RCC 7860 (cell line): ENCODE results near the gene CC2D2A.

Experiments
- DNase-seq: peaks from one replicate; pipeline ENCODE4 v3.0.0-alpha.2; 2015; ENCODE audit warnings: low spot score
- FAIRE-seq: peaks from 2 replicates; lab custom pipeline; 2012; peaks lifted over from hg19 to GRCh38; lab: Jason Lieb, UNC

The CC2D2A gene

DNA sequence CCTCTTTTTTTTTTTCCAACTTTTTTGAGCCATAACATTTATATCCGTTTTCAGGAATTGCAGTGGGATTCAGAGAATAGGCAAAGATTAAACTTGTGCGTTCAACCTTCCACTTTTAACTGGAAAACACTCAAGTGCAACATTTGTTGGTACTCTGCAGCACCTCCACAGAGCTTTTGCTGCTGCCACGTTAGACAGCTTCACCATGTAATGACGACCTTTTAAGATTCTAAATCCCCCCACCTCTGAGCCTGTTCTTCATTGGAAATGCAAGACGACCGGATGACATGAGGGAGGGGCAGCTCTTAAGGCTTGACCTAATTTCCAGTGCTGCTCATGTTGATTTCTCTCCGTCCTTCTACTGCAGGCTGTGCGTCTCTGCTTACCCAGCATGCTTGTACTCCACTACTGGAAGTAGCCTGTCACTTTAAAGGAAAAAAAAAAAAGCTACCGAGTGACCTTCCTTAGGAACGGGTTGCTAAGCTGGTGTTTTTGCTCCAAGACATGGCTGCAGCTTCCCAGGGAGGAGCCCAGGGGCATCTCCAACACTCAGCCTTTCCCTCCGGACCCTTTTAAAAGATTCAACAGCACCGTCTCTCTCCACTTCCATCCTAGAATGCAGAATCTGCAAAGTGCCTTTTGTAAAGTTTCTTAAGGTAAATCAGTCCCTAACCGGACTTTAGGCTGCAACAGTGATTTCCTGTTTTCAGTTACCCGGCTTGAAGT lies at the start of gene CC2D2A:
TSS of gene CC2D2A (plus strand) at position 481 of the 726 bp plus-strand sequence. CDS start 6,051 bp downstream, outside the sequence.
- FAIRE-seq (no peak), DNase-seq (no peak)

DNA sequence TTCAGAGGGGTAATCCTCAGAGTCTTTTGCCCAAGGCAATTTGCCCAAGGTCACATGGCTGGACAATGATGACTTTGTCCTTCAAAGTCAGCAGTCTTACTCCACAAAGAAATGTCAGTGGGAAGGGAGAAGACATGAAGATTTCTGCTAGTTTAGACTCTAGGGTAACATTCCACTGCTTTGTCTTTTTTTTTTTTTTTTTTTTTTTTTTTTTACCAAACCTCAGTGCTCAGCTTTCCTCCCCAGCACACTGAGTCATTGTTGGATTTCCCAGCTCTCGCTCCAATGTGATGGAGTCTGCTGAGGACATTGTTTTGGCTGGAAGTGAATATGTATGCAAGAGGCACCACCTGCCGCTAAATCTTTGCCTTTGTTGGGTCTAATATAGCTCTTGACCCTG lies 49.0 kb upstream of the CC2D2A start:
- FAIRE-seq, result no peak

DNA sequence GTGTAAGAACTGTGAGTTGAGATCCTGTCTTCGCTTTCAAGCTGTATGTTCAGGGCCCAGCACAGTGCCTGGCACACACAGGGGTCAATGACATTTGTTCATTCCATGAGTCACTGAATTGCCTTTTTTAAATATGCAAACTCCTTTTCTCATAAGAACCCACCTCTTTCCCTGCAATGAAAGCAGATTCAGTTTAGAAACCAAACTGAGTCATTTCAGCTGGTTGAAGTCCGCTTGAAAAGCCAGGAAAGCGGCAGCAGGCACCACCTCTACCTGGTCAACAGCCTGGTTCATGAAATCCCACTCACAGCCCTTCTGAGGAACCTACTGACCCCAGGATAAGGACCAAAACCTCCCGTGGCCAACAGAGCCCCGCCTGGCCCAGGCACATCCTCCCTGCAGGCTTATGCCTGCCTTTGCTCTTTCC lies 46.4 kb upstream of the CC2D2A start:
- DNase-seq (no peak), FAIRE-seq (no peak)

More for the DNA sequence above, 49.0 kb upstream of the CC2D2A start:
- no peak for DNase-seq

DNA sequence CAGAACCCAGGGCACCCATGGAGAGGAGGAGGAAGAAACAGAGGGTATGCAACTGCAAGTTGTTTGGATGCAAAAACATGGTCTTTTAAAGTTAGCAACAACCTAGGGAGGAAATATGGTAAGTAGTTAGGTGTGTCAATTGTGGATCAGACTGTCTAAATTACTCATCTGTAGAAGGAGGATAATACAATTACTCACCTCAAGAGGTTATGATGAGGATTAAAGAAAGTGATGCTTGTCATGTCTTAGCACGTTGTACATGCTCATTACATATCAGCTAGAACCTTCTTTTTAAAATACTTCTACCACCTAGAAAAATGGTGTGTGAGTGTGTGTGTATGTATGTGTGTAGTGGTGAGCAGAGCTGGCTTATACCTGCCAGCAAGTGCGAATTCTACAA lies 44.2 kb upstream of the CC2D2A start:
- FAIRE-seq (no peak), DNase-seq (no peak)

DNA sequence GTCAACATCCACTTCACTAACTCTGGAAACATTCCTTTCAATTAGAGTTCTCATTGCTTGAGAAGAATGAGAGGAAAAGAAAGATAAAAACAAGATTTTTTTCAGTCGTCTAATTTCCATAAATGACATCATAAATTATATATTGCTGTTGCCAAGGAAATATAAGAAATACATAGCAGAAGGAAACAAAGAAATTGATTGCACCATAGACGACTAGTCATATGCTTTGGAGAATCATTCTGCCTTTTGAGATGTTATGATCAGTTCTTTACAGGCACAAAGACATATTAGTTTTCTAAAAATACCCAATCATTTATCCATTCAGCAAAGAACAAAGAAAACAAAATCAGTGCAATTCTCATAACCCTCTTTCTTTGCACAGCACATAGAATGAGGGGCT lies 42.5 kb upstream of the CC2D2A start:
- DNase-seq, result no peak
- FAIRE-seq, result no peak

DNA sequence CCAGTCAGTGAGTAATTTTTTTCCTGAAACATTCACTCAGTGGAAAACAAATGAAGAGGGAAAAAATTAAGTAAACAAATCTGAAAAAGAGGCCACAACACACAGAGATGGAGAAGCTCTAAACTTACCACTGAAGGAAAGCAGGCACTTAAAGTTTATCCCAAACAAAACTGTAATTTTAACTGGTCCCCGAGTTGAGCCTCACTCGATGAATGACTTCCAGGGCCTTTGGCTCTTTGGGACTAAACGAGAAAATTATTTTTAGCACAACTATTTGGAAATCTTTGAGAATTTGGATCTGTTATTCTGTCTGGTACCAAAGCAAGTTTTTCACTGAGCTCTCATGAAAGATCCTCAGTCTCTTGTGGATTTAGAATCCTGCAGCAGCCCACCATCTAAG lies 42.0 kb upstream of the CC2D2A start, which contains the start of gene C1QTNF7:
TSS of gene C1QTNF7 (plus strand) at position 333 of the 400 bp plus-strand sequence. CDS start 7,711 bp downstream, outside the sequence.
- FAIRE-seq (no peak), DNase-seq (no peak)

DNA sequence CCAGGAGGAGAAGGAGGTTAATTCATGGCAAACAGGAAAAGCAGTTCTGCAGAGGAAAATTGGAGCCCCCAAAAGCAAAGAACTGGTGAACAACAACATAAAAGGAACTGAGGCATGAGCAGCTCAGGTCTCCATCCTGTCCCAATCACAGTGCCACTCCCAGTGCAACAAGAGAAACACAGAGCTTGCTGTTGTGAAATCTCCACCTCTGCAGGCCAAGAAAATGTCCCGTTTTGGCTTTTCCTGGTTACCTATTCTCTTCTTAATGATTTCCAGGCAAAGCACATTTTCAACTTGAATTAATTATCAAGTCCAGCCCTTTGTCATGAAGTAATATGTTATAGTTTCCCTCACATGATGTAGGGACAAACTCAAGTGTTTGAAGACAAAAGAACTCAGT lies 41.1 kb upstream of the CC2D2A start:
- DNase-seq (no peak), FAIRE-seq (no peak)

DNA sequence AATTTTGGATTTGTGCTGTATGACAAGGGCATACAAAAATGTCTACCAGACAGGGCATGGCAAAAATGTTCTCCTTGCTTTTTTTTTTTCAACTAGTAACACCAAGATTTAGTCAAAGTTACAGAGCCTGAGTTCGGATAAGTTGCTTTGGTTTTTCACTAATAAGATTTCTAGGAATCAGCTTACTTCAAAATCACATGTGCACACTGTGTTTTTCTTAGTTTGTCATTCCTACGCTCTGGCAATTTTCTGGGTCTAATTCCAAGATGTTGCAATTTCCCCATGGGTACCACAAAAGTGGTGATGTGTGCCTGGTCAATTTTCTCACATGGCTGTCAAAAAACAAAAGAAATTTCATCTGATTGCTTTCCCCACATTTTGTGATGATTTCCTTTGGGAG lies 35.6 kb upstream of the CC2D2A start:
- DNase-seq, result no peak
- no peak for FAIRE-seq

DNA sequence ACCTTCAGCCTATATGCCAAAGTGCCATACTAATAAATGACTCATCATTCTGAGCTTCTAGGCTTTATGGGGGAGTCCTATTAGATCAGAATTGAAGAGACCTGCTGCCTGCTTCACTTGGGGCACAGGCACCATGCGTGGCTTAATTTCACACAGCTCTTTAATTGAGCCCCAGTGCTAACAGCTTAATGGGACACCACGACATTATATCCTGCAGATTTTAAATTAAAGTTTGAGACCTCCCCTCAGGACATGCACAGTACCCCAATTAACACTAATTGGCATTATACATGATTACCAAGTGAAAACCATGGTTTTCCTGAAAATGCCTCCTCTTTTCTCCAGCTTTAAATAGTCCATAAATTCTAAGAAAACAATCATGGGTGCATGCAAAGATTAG lies 35.0 kb upstream of the CC2D2A start:
- FAIRE-seq, result no peak
- no peak for DNase-seq

DNA sequence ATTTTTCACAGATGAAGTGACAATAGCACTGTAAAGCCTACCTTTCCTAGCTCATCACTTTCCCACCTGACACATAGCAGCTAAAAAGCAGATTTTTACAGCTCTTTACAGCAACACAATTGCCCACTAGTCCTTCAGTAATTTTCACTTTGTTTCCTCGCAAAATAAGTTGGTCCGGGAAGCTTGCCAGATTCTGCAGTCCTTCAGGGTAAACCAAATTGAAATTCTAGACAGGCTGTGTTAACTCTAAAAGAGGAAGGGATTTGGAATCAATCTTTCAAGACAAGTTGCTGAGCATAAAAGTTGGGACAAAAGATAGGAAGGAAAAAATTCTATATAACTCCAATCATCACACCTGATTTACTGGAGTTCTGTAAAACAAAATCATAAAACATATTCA lies 33.2 kb upstream of the CC2D2A start:
- DNase-seq (no peak), FAIRE-seq (no peak)

DNA sequence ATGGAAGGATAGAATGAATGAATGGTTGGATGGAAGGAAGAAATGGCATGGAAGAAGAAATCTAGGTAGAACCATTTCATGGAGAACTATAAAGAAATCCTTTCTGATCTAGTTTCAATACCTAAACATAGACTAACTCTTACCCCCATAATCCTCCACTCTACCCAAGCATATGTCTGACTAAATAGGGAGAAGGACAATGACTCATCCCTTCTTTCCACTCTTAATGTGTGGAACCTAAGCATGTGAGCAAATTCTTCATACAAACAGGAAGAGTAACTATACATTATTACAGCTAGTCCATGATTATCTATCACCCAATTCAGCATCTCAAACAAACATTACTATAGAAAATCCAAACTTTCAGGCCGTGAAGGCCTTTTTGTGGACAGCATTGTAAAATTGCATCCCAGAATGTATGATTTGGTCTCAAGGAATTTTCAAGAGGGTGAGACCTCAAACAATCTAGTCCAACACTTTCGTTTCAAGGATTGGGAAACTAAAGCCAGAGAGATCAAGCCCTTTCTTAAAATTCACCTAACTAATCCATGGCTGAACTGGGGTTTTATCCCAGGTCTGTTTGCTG lies 30.6 kb upstream of the CC2D2A start:
- DNase-seq, result no peak
- no peak for FAIRE-seq

DNA sequence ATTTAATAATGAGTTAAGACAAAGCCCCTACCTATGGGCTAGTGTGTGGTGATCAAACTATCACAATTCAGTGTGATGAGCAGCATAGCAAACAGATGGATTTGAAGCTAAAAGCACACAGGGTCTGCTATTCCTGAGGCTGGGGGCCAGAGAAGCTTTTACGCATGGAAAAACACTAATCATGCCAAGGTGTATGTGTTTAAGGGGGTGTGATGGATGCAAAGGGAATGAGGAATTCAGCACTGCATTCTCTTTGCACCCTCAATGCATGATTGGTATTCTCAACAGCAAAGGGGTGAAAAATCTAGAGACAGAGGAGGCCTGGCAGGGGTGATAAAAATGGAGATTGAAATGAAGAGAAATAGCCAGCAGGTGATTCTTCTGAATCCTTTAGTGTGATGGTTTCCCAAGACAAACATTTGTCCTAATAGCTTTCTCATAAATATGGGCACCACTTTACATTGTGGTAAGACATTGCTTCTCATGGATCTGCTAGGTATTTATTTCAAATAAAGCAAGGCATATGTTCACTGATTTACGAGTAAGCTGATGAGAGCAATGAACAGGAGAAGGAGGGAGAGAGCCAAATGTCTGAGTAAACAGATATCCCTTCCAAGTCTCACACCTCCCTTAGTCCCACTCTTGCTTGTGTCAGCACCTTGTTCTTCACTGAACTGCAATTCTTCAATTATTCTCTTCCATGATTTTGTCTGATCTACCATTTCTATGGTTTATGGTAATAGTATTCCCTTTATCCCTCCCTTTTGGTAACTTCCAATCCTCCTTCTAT lies 26.1 kb upstream of the CC2D2A start:
- no peak for DNase-seq
- no peak for FAIRE-seq

DNA sequence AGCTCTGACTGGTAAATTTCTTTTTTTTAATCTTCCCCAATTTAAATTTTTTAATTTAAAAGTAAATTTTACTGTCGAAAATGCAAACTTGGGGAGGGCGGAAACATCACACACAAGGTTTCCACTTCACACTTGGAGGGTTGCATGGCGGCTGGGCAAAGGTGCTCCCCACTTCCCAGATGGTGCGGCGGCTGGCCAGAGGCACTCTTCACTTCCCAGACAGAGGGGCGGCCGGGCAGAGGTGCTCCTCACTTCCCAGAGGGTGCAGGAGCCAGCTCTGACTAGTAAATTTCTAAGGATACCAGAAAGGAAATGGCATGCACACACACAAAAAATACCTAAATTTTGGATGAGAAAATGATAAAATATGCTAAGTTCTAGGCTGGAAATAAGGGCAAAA lies 25.4 kb upstream of the CC2D2A start:
- no peak for FAIRE-seq

DNA sequence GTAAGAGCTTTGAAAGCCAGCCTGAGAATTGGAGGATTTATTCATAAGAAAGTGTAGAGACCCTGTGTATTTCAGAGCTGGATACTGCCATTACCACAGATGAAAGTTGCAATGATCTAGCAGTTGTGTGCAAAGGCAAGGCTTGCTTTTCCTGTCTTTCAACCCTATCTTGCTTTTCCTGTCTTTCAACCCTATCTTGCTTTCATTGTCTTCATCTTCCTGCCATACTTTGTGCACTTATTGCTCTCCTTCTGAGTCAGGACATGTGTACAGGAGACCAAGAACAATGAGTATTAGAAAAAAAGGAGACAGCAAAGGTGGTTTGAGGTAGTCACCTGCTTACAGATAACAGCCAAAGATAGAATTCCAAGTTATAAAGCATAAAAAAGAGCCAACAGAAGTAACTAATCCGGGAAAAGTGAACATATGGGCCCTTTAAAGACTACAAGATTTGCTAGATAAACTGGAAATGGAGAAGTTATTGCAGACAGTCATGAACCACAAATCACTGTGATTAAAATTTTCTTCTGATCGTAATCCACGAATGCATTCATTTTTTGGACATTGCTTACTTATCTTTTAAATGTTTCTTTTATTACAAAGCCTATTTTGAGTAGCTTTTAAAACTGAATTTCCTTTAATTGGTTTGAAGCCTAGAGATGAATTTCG lies 24.7 kb upstream of the CC2D2A start:
- FAIRE-seq (no peak), DNase-seq (no peak)

More for the DNA sequence above, 25.4 kb upstream of the CC2D2A start:
- DNase-seq, result no peak

DNA sequence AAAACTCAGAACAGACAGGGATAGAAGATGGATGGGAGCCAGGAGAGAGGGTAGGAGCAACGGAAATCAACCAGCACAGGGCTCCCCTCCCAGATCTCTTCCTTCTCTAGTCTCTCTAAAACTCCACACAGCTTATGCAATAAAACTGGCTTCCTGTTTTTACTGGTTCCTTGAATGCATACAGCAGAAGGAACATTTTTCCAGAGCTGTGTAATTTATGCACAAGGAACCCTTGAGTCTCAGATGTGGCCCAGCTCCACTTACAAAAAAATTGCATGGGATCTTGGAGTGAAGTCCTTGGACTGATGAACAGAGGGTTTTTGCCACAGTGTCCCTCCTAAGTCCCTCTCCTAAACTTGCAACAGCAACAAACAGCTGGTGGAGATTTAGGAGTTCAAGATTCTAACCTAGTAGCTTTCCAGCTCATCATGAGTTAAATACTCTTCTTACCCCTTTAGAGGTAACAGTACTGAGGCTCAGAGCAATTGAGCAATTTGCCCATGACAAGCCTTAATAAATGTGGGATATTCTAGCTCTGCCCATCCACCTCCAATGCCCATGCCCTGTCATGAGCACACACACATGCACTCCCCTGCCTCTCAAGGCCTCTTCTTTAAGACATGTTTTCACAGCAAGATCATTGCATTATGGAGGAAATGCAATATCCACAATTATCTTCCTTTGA lies 18.4 kb upstream of the CC2D2A start:
- no peak for FAIRE-seq
- no peak for DNase-seq

DNA sequence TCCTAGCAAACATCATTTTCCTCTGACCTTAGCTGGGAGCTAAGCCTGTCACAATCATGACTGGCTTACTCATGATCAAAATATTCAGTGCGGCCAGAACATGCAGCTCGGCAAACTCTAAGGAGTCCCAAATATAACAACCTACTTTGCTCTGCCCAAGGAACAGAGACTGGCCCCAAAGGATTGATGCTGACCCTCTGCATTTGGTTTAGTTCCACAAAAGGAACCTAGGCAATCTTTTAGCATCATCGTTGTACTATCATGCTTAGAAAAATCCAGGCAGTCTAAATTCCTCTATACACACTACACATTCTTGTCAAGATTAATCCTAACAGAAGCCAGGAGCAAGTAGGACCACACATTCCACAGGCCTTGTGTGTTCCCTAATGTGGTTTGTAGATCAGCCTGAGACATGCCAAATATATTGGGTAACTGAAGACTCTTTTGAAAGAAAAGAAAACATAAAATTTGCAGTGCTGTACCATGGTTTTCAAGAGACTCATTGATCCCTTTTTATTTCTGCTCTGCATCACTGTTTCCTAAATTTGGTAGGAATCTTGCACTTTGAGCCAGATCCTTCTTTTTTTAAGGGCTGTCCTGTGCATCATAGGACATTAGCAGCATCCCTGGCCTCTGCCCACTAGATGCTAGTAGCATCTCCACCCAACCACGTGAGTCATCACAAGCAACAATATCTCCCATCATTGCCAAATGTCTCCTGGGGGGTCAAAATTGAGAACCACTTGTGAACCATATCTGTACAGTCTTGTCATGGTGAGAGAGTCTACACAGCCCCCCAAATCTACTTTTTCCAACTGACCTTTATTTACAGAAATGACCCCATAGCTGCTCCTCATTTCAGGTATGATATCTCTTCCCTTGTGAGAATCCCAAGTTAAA lies 17.6 kb upstream of the CC2D2A start:
- peak; percentile 92 for FAIRE-seq
- peak; percentile 88 for DNase-seq

DNA sequence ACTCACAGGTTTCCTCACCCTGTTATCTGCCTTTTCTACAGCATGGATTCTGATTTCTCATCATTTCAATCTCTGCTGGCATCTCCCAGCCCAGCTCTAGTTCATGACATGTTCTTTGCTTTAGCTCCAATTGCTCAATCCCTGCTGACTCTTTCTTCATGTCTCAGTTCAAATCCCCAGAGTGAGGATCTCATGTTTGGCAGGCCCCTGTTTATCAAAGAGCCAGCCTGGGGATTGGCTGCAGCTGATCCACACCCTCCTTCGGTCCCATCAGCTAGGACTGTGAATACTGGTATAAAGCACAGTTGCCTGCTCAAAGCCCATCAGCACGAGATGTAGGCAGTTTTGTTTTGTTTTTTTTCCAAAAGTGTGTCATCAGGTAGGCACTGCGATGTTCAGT lies 14.4 kb upstream of the CC2D2A start:
- DNase-seq (no peak), FAIRE-seq (no peak)

DNA sequence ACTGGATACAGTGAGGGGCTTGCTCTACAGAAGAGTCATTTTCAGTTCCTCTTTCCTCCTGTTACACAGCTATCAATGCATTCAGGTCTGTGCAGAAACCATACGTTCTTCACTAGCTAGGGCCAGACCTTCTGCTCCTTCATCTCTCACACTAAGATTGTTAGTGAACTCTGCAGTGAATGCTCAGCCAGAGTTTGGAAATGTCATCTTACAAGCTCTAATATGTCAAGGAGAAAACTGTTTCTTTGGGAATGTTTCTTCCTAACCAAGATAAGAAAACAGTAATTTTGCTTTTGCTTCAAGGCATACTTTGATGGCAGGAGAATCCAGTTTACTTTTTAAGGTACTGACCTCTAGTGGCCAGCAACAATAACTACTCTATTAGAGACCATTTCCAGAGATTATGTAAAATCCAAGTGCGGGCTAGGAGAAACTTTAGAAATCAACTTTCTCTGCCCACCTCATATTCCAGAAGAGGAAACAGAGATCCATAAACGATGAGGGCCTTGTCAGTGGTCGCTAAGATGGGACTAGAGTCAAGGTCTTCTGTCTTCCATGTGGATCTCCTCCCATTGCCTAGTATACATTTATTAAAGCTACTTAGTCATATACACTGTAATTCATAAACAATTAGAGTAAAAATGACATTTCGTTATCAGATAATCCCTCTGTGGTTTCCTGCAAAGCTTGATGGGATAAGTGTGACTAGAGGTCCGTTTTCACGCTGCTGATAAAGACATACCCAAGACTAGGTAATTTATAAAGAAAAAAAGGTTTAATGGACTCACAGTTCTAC lies 12.1 kb upstream of the CC2D2A start:
- FAIRE-seq, result peak; percentile 75
- peak; percentile 40 for DNase-seq

DNA sequence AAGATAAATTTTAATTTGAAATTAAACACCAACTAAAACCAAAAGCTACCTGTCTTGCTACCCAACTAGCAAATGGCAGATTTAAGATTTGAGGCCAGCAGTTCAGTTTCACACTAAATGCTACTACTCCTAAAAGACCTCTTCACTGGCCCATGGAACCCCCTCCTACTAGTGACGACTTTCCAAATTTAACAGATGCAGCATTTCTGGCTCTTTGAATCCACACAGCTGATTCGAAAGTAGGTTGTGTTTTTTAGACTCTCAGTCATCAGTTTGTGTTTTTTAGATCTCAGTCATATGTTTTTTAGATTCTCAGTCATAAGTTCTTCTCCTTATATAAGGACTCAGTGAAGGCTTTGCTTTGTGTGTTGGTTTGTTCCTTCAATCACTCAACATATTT lies 11.1 kb upstream of the CC2D2A start:
- DNase-seq, result no peak
- no peak for FAIRE-seq
